ENCODE results near the gene GFPT1. TPM values are rescaled to one million over a fixed set of nuclear protein-coding genes. Genes with fewer than 3 reads are reported as not detected.
"Not testable (repeated sequence)": the region's sequence is repeated elsewhere in the genome, so short reads cannot be mapped to it uniquely, and the experiment has no call there.

Gene GFPT1
- total RNA-seq, 1 donor from 2014 or later = 46.2 TPM

GRCh38 chr2:69424419-69424818 lies 37.4 kb upstream of the GFPT1 start:
- H3K27ac ChIP-seq (replicated peaks) = peak overlapping the region; percentile 52
- intact Hi-C loops (cut with micrococcal nuclease) = no loop called here
- no peaks in the 10 kb centered on the region for H3K9me3 ChIP-seq (replicated peaks)
- H3K36me3 ChIP-seq = peaks cover 72% of the 10 kb centered on the region
- no peak for TF ChIP-seq CTCF (IDR thresholded peaks at IDR 0.05; ENCODE audit: borderline replicate concordance)
- peaks cover 42% of the 10 kb centered on the region for H3K4me1 ChIP-seq
- H3K27me3 ChIP-seq (ENCODE audit: low read depth) = no peaks in the 10 kb centered on the region
- no peak overlapping the region for H3K4me3 ChIP-seq
- DNase-seq = no peak

- no peaks in the 10 kb centered on the region for H3K9me3 ChIP-seq (replicated peaks)
- no peak for DNase-seq
- TF ChIP-seq CTCF (IDR thresholded peaks at IDR 0.05; ENCODE audit: borderline replicate concordance) = no peak
- no peaks in the 10 kb centered on the region for H3K27me3 ChIP-seq (ENCODE audit: low read depth)
- H3K36me3 ChIP-seq = peaks cover 72% of the 10 kb centered on the region
- intact Hi-C loops (cut with micrococcal nuclease) = no loop called here
- H3K4me3 ChIP-seq = no peak overlapping the region
- H3K27ac ChIP-seq (replicated peaks) = no peak overlapping the region
- H3K4me1 ChIP-seq = peaks cover 24% of the 10 kb centered on the region
Measured at GRCh38 chr2:69422198-69422597, 35.2 kb upstream of the GFPT1 start.

- H3K27ac ChIP-seq (replicated peaks); H3K4me3 ChIP-seq; DNase-seq; H3K9me3 ChIP-seq (replicated peaks); H3K27me3 ChIP-seq (ENCODE audit: low read depth); intact Hi-C loops (cut with micrococcal nuclease): not testable (repeated sequence)
- peaks cover 79% of the 10 kb centered on the region for H3K36me3 ChIP-seq
- peaks cover 13% of the 10 kb centered on the region for H3K4me1 ChIP-seq
Measured at GRCh38 chr2:69419111-69419510, 32.1 kb upstream of the GFPT1 start.

GRCh38 chr2:69416147-69416546 lies 29.1 kb upstream of the GFPT1 start:
- Histone ChIP-seq H3K27me3 (ENCODE audit: low read depth) (no peaks in the 10 kb centered on the region), H3K36me3 (peaks cover 98% of the 10 kb centered on the region), H3K4me1 (no peaks in the 10 kb centered on the region), H3K9me3 (replicated peaks) (no peaks in the 10 kb centered on the region), H3K27ac (replicated peaks) (no peak overlapping the region), H3K4me3 (no peak overlapping the region)
- no peak for TF ChIP-seq CTCF (IDR thresholded peaks at IDR 0.05; ENCODE audit: borderline replicate concordance)
- DNase-seq = no peak
- intact Hi-C loops (cut with micrococcal nuclease) = no loop called here

- intact Hi-C loops (cut with micrococcal nuclease) = no loop called here
- no peak for DNase-seq
- Histone ChIP-seq H3K9me3 (replicated peaks) (no peaks in the 10 kb centered on the region), H3K4me3 (no peak overlapping the region), H3K4me1 (no peaks in the 10 kb centered on the region), H3K27me3 (ENCODE audit: low read depth) (no peaks in the 10 kb centered on the region), H3K27ac (replicated peaks) (no peak overlapping the region), H3K36me3 (peaks cover 84% of the 10 kb centered on the region)
- no peak for TF ChIP-seq CTCF (IDR thresholded peaks at IDR 0.05; ENCODE audit: borderline replicate concordance)
Measured at GRCh38 chr2:69411120-69411519, 24.1 kb upstream of the GFPT1 start.

GRCh38 chr2:69405306-69405705 lies 18.3 kb upstream of the GFPT1 start:
- Histone ChIP-seq H3K36me3 (peaks cover 89% of the 10 kb centered on the region), H3K4me1 (no peaks in the 10 kb centered on the region), H3K27me3 (ENCODE audit: low read depth) (no peaks in the 10 kb centered on the region), H3K27ac (replicated peaks) (no peak overlapping the region), H3K4me3 (no peak overlapping the region), H3K9me3 (replicated peaks) (peaks cover 6% of the 10 kb centered on the region)
- intact Hi-C loops (cut with micrococcal nuclease) = no loop called here
- no peak for DNase-seq
- no peak for TF ChIP-seq CTCF (IDR thresholded peaks at IDR 0.05; ENCODE audit: borderline replicate concordance)
